Stimulated activated CD8-positive, alpha-beta memory T cell treated with anti-CD3 and anti-CD28 coated beads, Interleukin-12 subunit alpha, Interleukin-12 subunit beta, amount 100 ng/mL, for 1 hour (primary cell): Measurements from ENCODE around the gene NT5E.
"Not testable (repeated sequence)": the region's sequence is repeated elsewhere in the genome, so short reads cannot be mapped to it uniquely, and the experiment has no call there.

ENCODE experiments used
- DNase-seq: peaks from one replicate; pipeline ENCODE4 v3.0.0-alpha.2; 2020; ENCODE audit warnings: low read depth

The NT5E gene

GRCh38 chr6:85493389-85493788 lies 43.5 kb downstream of the NT5E start:
- DNase-seq, result no peak

- DNase-seq, result no peak
Measured at GRCh38 chr6:85494547-85495536, 45.0 kb downstream of the NT5E start.

GRCh38 chr6:85496009-85496579 lies 46.2 kb downstream of the NT5E start:
- no peak for DNase-seq

- DNase-seq, result no peak
Measured at GRCh38 chr6:85496856-85497255, 47.0 kb downstream of the NT5E start.

GRCh38 chr6:85498596-85499258 lies 48.8 kb downstream of the NT5E start:
- no peak for DNase-seq

- DNase-seq, result no peak
Measured at GRCh38 chr6:85506441-85507093, 56.7 kb downstream of the NT5E start.

GRCh38 chr6:85516168-85516567 lies 66.3 kb downstream of the NT5E start:
- DNase-seq, result no peak

- DNase-seq, result not testable (repeated sequence)
Measured at GRCh38 chr6:85524281-85524680, 74.4 kb downstream of the NT5E start.

- DNase-seq, result no peak
Measured at GRCh38 chr6:85537055-85537494, 87.2 kb downstream of the NT5E start.

- no peak for DNase-seq
Measured at GRCh38 chr6:85544776-85545175, 94.9 kb downstream of the NT5E start.
